A549 (cell line): ENCODE measurements around the gene NOC4L. TPM values are rescaled to one million over a fixed set of nuclear protein-coding genes. Genes with fewer than 3 reads are reported as not detected.

Experiments
- ATAC-seq, 2 experiments: fragments of 200-7000 bp in 1 of 2; fragments of >200 bp in 1 of 2; cut with Nextera tagmentation in 1 of 2; cut with Tn5 transposase in 1 of 2; 3 replicates each; pipeline versions ENCODE4 v1.8.0 to v1.9.1; 2018 to 2020; ENCODE audit warnings: mild to moderate bottlenecking in 1 of 2, moderate library complexity in 1 of 2
- CTCF ChIA-PET: fragments of 300-600 bp; sonication (Branson Sonifier 250); formaldehyde crosslinking; extraction: SDS; loops from one replicate; lab custom pipeline; 2021; ENCODE audit warnings: antibody characterized with exemption, inconsistent platforms; lab: Yijun Ruan, JAX
- POLR2A ChIA-PET: fragments of 350-600 bp; formaldehyde crosslinking; extraction: SDS; loops from one replicate; lab custom pipeline; 2021; ENCODE audit warnings: antibody characterized with exemption, inconsistent platforms; lab: Yijun Ruan, JAX
- DNase-seq, 2 experiments: peaks; one replicate each; pipeline versions ENCODE4 v3.0.0 to v3.0.0-alpha.2; 2011 to 2016; ENCODE audit warnings: low read depth in 1 of 2, low spot score in 1 of 2
- FAIRE-seq: peaks from 2 replicates; lab custom pipeline; 2011; peaks lifted over from hg19 to GRCh38; lab: Jason Lieb, UNC
- H3K27ac ChIP-seq, 2 experiments: fragments of >200 bp; sonication (Bioruptor Twin); formaldehyde crosslinking; 3 replicates each; pipeline ENCODE4 v1.5.1; 2016 to 2017
- H3K4me1 ChIP-seq: fragments of >200 bp; sonication (Bioruptor Twin); formaldehyde crosslinking; 3 replicates; pipeline ENCODE4 v1.6.1; 2016
- H3K4me2 ChIP-seq: fragments of >200 bp; sonication (Bioruptor Twin); formaldehyde crosslinking; 3 replicates; pipeline ENCODE4 v1.6.1; 2016
- H3K4me3 ChIP-seq: fragments of >200 bp; sonication (Bioruptor Twin); formaldehyde crosslinking; 3 replicates; pipeline ENCODE4 v1.5.1; 2016
- H3K9me3 ChIP-seq: fragments of >200 bp; sonication (Bioruptor Twin); formaldehyde crosslinking; 3 replicates; pipeline ENCODE4 v1.6.1; 2016
- BHLHE40 ChIP-seq: IDR thresholded peaks from 2 replicates; pipeline ENCODE4 v1.6.1; 2012; ENCODE audit warnings: low read depth, low read length, inconsistent platforms
- CBX2 ChIP-seq: fragments of 200-600 bp; sonication (generic); IDR thresholded peaks from 2 replicates; pipeline ENCODE4 v1.6.1; 2016; ENCODE audit warnings: low read depth, mild to moderate bottlenecking, borderline replicate concordance
- CEBPB ChIP-seq, 2 experiments: fragments of >200 bp in 1 of 2; sonication (Bioruptor Twin) in 1 of 2; formaldehyde crosslinking in 1 of 2; IDR thresholded peaks; 2 replicates each; pipeline ENCODE4 v1.6.1; 2012 to 2016
- CHD2 ChIP-seq: fragments of 150-350 bp; IDR thresholded peaks from 2 replicates; pipeline ENCODE4 v1.6.1; 2014; ENCODE audit warnings: low read length; ENCODE audit not compliant: partially characterized antibody
- ESRRA ChIP-seq: fragments of 150-350 bp; IDR thresholded peaks from 2 replicates; pipeline ENCODE4 v1.6.1; 2014; ENCODE audit warnings: mild to moderate bottlenecking, low read length, borderline replicate concordance
- HOXA7 ChIP-seq: fragments of 250-450 bp; sonication (Bioruptor Pico); IDR thresholded peaks from 2 replicates; pipeline ENCODE4 v1.5.0; 2020; ENCODE audit warnings: mild to moderate bottlenecking, moderate library complexity
- JUN ChIP-seq, 2 experiments: fragments of >200 bp; sonication (Bioruptor Twin); formaldehyde crosslinking; IDR thresholded peaks; 2 replicates in 1 of 2; 3 replicates in 1 of 2; pipeline ENCODE4 v1.6.1; 2016 to 2017
- JUNB ChIP-seq: fragments of >200 bp; sonication (Bioruptor Twin); formaldehyde crosslinking; IDR thresholded peaks from 2 replicates; pipeline ENCODE4 v1.6.1; 2016
- MAFK ChIP-seq: fragments of 450-650 bp; IDR thresholded peaks from 2 replicates; pipeline ENCODE4 v1.6.1; 2014; ENCODE audit not compliant: partially characterized antibody
- NPAS2 ChIP-seq: fragments of 250-450 bp; sonication (Bioruptor Pico); IDR thresholded peaks from 2 replicates; pipeline ENCODE4 v1.8.0; 2022; ENCODE audit warnings: mild to moderate bottlenecking, moderate library complexity, borderline replicate concordance
- NR3C1 ChIP-seq: fragments of >200 bp; sonication (Bioruptor Twin); formaldehyde crosslinking; IDR thresholded peaks from 3 replicates; pipeline ENCODE4 v1.6.1; 2017
- RAD21 ChIP-seq, 2 experiments: fragments of >200 bp in 1 of 2; sonication (Bioruptor Twin) in 1 of 2; formaldehyde crosslinking in 1 of 2; IDR thresholded peaks in 1 of 2; conservative IDR thresholded peaks in 1 of 2; 2 replicates in 1 of 2; 3 replicates in 1 of 2; pipeline ENCODE4 v1.6.1; 2012 to 2018; ENCODE audit warnings: inconsistent platforms in 1 of 2
- SMC3 ChIP-seq: fragments of >200 bp; sonication (Bioruptor Twin); formaldehyde crosslinking; IDR thresholded peaks from 3 replicates; pipeline ENCODE4 v1.6.1; 2018; ENCODE audit warnings: inconsistent platforms
- TFCP2L1 ChIP-seq: fragments of 250-450 bp; sonication (Bioruptor Pico); IDR thresholded peaks from 2 replicates; pipeline ENCODE4 v1.5.0; 2021; ENCODE audit warnings: mild to moderate bottlenecking
- WGBS: methylation state at CpG from one replicate; pipeline ENCODE4 v1.1.6; 2017; ENCODE audit errors: missing lambda C conversion rate; 5-methylcytosine and 5-hydroxymethylcytosine counted together
- polyA plus RNA-seq, 4 experiments: library from polyadenylated mRNA; depleted of rRNA in 3 of 4; stranded (reverse); fragments of >200 nt; fragmentation: RNase III in 1 of 4; extraction: RNeasy Plus Mini Kit Qiagen cat#74134 plus additional on column Dnase treatment in 1 of 4; gene quantifications; 2 replicates in 3 of 4; 3 replicates in 1 of 4; pipeline ENCODE4 v1.2.3, GENCODE V29; 2011 to 2017
- TF ChIP-seq, protein P1 (sequence below): fragments of >200 bp; sonication (Bioruptor Twin); formaldehyde crosslinking; IDR thresholded peaks from 3 replicates; pipeline ENCODE4 v1.6.1; 2016
- TF ChIP-seq, protein P2 (sequence below): fragments of >200 bp; sonication (Bioruptor Twin); formaldehyde crosslinking; IDR thresholded peaks from 3 replicates; pipeline ENCODE4 v1.5.1; 2016
- TF ChIP-seq, protein P3 (sequence below): IDR thresholded peaks from 2 replicates; pipeline ENCODE4 v1.6.1; 2012

NOC4L gene
- polyA plus RNA-seq, 2 of the 4 experiments (the other 2 are of a cell fraction), result 12.1 to 34.1 TPM

DNA sequence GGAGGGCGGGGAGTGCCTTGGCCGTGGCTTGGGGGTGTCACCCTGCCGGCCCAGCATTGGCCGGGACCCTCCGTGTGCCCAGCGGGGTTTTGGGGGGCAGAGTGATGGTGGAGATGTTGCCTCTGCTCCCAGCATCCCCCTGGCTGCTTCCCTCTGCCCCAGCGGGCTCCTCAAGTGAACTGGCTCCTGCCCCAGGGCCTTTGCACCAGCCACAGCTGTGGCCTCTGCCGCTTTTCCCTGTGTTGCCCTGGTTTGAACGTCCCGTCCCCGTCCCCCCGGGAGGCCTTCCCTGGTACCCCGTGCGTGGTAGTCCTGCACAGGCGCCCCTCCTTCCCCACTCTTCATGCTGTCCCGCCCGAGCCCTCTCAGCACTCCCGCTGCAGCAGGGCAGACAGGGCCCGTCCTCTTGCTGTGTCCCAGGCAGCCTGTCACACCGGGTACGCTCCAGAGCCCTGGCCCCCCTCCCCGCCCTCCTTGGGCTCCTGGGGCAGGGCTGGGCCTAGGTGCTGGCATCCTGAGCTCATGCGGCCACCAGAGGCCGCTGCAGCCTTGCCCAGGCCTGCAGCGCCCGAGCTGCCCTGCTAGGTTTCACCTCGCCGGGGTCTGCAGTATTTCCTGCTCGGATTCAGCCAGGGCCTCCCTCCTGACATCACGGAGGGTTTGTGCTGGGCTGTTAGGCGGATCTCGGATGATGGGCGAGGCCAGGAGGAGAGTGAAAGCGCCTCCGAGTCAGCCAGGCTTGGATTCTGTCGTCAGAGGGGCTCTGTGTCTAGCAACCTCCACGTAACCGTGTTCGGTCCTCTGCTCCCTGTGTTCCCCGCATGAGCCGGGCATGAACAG, 9.5 kb downstream of the NOC4L start:
- ATAC-seq (peak; percentile 85 to 98), FAIRE-seq (no peak), DNase-seq (peak; percentile 82 to 85)
- 0 out of 3 replicates have a peak overlapping the region, but pooled peaks have one; percentile 32 for H3K4me2 ChIP-seq
- WGBS, result 46% methylated on average over 38 of the region's 41 CpGs
- H3K9me3 ChIP-seq, result no peaks in the 10 kb centered on the region
- H3K4me3 ChIP-seq, result no peak overlapping the region
- H3K27ac ChIP-seq, result no peak overlapping the region
- H3K4me1 ChIP-seq, result no peaks in the 10 kb centered on the region
- POLR2A ChIA-PET, result interaction anchor here (0.9 kb wide), 1 partner anchor 260 kb away, joined by 3 read pairs; no protein-coding TSS in a partner anchor
- TF ChIP-seq SMC3 (peak; percentile 91), TFCP2L1 (CRISPR knock-in tag) (peak; percentile 61; the same call in 1 of the 2 replicates), ESRRA (no peak), JUN (IDR thresholded peaks at IDR 0.05) (0 out of 5 replicates have a peak, but pooled peaks of 1 of the 2 experiments have one; percentile 31), RAD21 (conservative IDR thresholded peaks at IDR 0.05 in 1 of 2, IDR thresholded peaks at IDR 0.05 in 1 of 2) (peak; percentile 92 to 95)
- TF ChIP-seq, protein P1, sequence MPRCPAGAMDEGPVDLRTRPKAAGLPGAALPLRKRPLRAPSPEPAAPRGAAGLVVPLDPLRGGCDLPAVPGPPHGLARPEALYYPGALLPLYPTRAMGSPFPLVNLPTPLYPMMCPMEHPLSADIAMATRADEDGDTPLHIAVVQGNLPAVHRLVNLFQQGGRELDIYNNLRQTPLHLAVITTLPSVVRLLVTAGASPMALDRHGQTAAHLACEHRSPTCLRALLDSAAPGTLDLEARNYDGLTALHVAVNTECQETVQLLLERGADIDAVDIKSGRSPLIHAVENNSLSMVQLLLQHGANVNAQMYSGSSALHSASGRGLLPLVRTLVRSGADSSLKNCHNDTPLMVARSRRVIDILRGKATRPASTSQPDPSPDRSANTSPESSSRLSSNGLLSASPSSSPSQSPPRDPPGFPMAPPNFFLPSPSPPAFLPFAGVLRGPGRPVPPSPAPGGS, result no peak
- TF ChIP-seq, protein P2, sequence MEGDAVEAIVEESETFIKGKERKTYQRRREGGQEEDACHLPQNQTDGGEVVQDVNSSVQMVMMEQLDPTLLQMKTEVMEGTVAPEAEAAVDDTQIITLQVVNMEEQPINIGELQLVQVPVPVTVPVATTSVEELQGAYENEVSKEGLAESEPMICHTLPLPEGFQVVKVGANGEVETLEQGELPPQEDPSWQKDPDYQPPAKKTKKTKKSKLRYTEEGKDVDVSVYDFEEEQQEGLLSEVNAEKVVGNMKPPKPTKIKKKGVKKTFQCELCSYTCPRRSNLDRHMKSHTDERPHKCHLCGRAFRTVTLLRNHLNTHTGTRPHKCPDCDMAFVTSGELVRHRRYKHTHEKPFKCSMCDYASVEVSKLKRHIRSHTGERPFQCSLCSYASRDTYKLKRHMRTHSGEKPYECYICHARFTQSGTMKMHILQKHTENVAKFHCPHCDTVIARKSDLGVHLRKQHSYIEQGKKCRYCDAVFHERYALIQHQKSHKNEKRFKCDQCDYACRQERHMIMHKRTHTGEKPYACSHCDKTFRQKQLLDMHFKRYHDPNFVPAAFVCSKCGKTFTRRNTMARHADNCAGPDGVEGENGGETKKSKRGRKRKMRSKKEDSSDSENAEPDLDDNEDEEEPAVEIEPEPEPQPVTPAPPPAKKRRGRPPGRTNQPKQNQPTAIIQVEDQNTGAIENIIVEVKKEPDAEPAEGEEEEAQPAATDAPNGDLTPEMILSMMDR, result peak; percentile 94
- TF ChIP-seq, all 56 proteins: peak for 5
- CTCF ChIA-PET, result interaction anchor here (0.5 to 4.2 kb wide), 44 partner anchors 9 to 522 kb away, joined by 3 to 64 read pairs (median 4); partner anchors contain the start of genes NOC4L and P2RX2

DNA sequence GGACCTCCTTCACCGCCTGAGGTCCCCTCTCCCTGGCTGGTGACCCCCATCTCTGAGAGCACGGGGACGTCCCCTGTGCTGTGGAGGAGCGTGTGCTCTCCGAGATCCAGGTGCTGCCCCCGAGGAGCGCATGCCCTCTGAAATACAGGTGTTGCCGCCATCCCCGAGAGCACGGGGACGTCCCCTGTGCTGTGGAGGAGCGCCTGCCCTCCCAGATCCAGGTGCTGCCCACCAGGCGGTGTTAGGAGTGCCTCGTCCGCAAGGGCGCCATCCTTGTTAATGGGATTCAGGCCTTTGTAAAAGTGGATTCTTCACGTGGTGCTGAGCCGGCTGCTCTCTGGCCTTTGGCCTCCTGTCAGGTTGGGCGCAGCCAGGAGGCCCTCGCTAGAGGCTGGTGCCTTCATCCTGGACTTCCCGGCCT, 10.1 kb downstream of the NOC4L start:
- DNase-seq, result no peak
- H3K4me1 ChIP-seq, result no peaks in the 10 kb centered on the region
- ChIA-PET CTCF (interaction anchor here (0.5 to 4.2 kb wide), 40 partner anchors 9 to 522 kb away, joined by 3 to 64 read pairs (median 4); partner anchors contain the start of genes NOC4L and P2RX2), POLR2A (no interaction called here)
- no peak overlapping the region for H3K4me2 ChIP-seq
- TF ChIP-seq BHLHE40 (no peak), SMC3 (no peak), CBX2 (no peak), NPAS2 (CRISPR knock-in tag) (no peak), MAFK (no peak), CHD2 (no peak), TFCP2L1 (CRISPR knock-in tag) (no peak), ESRRA (no peak), HOXA7 (CRISPR knock-in tag) (no peak), RAD21 (conservative IDR thresholded peaks at IDR 0.05 in 1 of 2, IDR thresholded peaks at IDR 0.05 in 1 of 2) (no peak), JUNB (no peak), JUN (IDR thresholded peaks at IDR 0.05) (no peak), CEBPB (IDR thresholded peaks at IDR 0.05) (no peak), NR3C1 (no peak)
- TF ChIP-seq, protein P2, result no peak
- TF ChIP-seq, protein P3, sequence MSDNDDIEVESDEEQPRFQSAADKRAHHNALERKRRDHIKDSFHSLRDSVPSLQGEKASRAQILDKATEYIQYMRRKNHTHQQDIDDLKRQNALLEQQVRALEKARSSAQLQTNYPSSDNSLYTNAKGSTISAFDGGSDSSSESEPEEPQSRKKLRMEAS, result no peak
- ATAC-seq, result peak; percentile 45 to 49
- 74% methylated on average over 16 of the region's 21 CpGs for WGBS
- no peak overlapping the region for H3K4me3 ChIP-seq
- H3K27ac ChIP-seq, result no peak overlapping the region
- H3K9me3 ChIP-seq, result no peaks in the 10 kb centered on the region
- FAIRE-seq, result no peak
